ENCODE data around the gene RP9. TPM values are rescaled to one million over a fixed set of nuclear protein-coding genes. Genes with fewer than 3 reads are reported as not detected.

The RP9 gene
- total and polyA plus RNA-seq, 9 of the 15 experiments (the other 6 are each of a cell fraction or from before 2014, with no cell fraction given): 10.7 to 44.8 (median 33.4) TPM

- TF ChIP-seq ZNF444 (CRISPR knock-in tag; IDR thresholded peaks at IDR 0.05) (no peak), USF1 (CRISPR knock-in tag; IDR thresholded peaks at IDR 0.05) (no peak), DLX4 (CRISPR knock-in tag; IDR thresholded peaks at IDR 0.05) (no peak), NCOA4 (IDR thresholded peaks at IDR 0.05; ENCODE audit: partially characterized antibody) (no peak), U2AF2 (optimal IDR thresholded peaks at IDR 0.05; ENCODE audit: low read depth, low read length) (no peak), CBX3 (IDR thresholded peaks at IDR 0.05; ENCODE audit: borderline replicate concordance in 1 of 2, low read length in 2 of 2) (peak in 1 of 2 experiments; percentile 97; a peak in 2 of 3 replicates), CREB5 (CRISPR knock-in tag; IDR thresholded peaks at IDR 0.05) (no peak), OTX1 (CRISPR knock-in tag; IDR thresholded peaks at IDR 0.05) (no peak), ZNF280A (IDR thresholded peaks at IDR 0.05; ENCODE audit: low read depth, partially characterized antibody) (peak; percentile 93), HNRNPUL1 (IDR thresholded peaks at IDR 0.05; ENCODE audit: low read length) (no peak), MEF2D (tag; conservative IDR thresholded peaks at IDR 0.05; ENCODE audit: low read depth) (no peak), CREB1 (IDR thresholded peaks at IDR 0.05) (no peak), CREB1 (CRISPR knock-in tag; IDR thresholded peaks at IDR 0.05) (no peak), ZBTB5 (IDR thresholded peaks at IDR 0.05) (no peak)
Measured at GRCh38 chr7:33070277-33070676, 38.9 kb downstream of the RP9 start (continued).
